ENCODE measurements around the gene TPCN2. TPM values are rescaled to one million over a fixed set of nuclear protein-coding genes. Genes with fewer than 3 reads are reported as not detected.
A peak's percentile ranks its signal among the peaks of the same experiment; 100 is the strongest.

The TPCN2 gene
- total and polyA plus RNA-seq, 4 experiments from 2014 or later: 6.6 to 23.0 (median 14.8) TPM

DNA sequence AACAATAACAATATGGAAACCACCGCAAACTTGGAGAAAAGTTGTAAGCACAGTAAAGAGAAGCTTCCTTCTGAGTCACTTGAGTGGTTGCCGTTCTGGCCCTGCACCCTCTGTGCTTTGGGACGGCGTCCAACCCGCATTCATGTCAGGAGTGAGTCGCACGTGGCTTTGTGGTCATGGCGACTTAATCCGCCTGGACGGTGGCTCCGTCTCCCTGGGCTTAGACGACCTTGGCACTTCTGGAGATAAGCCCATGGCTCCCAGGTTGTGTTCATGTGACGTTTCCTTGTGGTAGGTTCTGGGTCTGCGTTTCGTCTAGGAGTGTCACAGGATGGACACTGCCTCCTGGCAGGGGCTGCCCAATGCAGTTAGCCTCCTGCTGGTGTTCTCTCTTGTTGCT lies 40.5 kb downstream of the TPCN2 start:
- H3K4me3 ChIP-seq (ENCODE audit: low read length in 2 of 2): no peak overlapping the region
- H3K4me1 ChIP-seq (ENCODE audit: insufficient read depth, low read length): no peaks in the 10 kb centered on the region
- H3K36me3 Mint-ChIP-seq: peaks cover 22% of the 10 kb centered on the region in 2 donors
- no peaks in the 10 kb centered on the region for H3K9me3 ChIP-seq (ENCODE audit: control insufficient read depth in 1 of 2, low read length in 2 of 2)
- H3K27me3 Mint-ChIP-seq: no peaks in the 10 kb centered on the region
- H3K27ac Mint-ChIP-seq: no peak overlapping the region
- H3K4me3 Mint-ChIP-seq: no peak overlapping the region
- intact Hi-C loops (cut with micrococcal nuclease): loop anchor here (5.0 kb wide), 1 partner anchor 187 kb away; the partner anchor contains the start of genes IGHMBP2 and MRPL21
- CTCF ChIA-PET (ENCODE audit: partially characterized antibody): interaction anchor here (0.6 to 2.1 kb wide), 4 partner anchors 12 to 505 kb away, joined by 3 to 7 read pairs (median 4); no protein-coding TSS in a partner anchor
- POLR2A ChIA-PET (ENCODE audit: partially characterized antibody): no interaction called here
- no peaks in the 10 kb centered on the region for H3K9me3 Mint-ChIP-seq
- no peak for DNase-seq
- peaks cover 5% of the 10 kb centered on the region for H3K36me3 ChIP-seq (ENCODE audit: insufficient read depth, low read length)
- peaks cover 3 to 6% (median 5%) of the 10 kb centered on the region in 4 donors for H3K4me1 Mint-ChIP-seq
- H3K27me3 ChIP-seq (ENCODE audit: insufficient read depth, low read length): no peaks in the 10 kb centered on the region
- H3K27ac ChIP-seq (ENCODE audit: low read depth, low read length): no peak overlapping the region

DNA sequence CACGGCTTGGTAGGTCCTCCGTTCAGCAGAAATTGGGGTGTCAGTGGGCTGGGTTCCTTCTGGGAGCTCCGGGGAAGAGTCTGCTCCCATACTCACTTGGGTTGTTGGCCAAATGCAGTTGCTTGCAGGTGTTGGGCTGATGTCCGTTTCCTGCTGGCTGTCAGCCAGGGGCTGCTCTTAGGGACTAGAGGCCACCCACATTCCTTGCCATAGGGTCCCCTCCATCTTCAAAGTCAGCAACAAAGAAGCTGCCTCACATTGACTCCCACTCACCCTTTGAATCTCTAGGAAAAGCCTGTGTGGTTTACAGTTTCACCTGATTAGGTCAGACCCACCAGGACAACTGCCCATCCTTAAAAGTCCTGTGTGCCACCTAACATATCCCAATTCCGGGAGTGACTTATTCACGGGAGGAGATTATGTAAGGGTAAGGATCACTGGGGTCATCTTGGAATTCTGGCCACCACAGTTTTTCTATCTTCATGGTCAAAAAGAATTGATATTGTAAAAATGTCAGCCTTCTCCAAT lies 43.0 kb downstream of the TPCN2 start:
- Histone ChIP-seq H3K4me1 (ENCODE audit: insufficient read depth, low read length) (no peaks in the 10 kb centered on the region), H3K4me3 (ENCODE audit: low read length in 2 of 2) (no peak overlapping the region), H3K36me3 (ENCODE audit: insufficient read depth, low read length) (peaks cover 5% of the 10 kb centered on the region), H3K9me3 (ENCODE audit: control insufficient read depth in 1 of 2, low read length in 2 of 2) (no peaks in the 10 kb centered on the region), H3K27ac (ENCODE audit: low read depth, low read length) (no peak overlapping the region), H3K27me3 (ENCODE audit: insufficient read depth, low read length) (no peaks in the 10 kb centered on the region)
- no peak overlapping the region for H3K27ac Mint-ChIP-seq
- H3K4me3 Mint-ChIP-seq: no peak overlapping the region
- ChIA-PET CTCF (ENCODE audit: partially characterized antibody) (no interaction called here), POLR2A (ENCODE audit: partially characterized antibody) (no interaction called here)
- no peaks in the 10 kb centered on the region for H3K27me3 Mint-ChIP-seq
- intact Hi-C loops (cut with micrococcal nuclease): no loop called here
- DNase-seq: no peak
- H3K36me3 Mint-ChIP-seq: peaks cover 16 to 22% of the 10 kb centered on the region in 2 donors
- H3K9me3 Mint-ChIP-seq: no peaks in the 10 kb centered on the region
- H3K4me1 Mint-ChIP-seq: peaks cover 3 to 6% (median 5%) of the 10 kb centered on the region in 4 donors

DNA sequence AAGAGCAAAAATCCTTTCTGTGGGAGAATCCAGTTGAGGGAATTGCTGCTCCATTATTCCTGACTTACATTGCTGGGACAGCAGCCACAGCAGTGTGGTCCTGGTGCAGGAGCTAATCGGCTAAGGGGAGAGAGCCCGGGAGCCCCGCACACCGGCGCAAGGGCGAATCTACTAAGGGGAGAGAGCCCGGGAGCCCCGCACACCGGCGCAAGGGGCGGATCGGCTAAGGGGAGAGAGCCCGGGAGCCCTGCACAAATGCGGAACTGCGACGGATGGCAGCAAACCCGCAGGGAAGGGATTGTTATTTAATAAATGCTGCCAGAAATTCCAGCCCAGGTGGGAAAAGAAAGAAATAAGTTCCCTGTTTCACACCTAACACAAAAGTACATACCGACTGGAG lies 43.5 kb downstream of the TPCN2 start:
- CTCF ChIA-PET (ENCODE audit: partially characterized antibody): no interaction called here
- no peaks in the 10 kb centered on the region for H3K27me3 Mint-ChIP-seq

DNA sequence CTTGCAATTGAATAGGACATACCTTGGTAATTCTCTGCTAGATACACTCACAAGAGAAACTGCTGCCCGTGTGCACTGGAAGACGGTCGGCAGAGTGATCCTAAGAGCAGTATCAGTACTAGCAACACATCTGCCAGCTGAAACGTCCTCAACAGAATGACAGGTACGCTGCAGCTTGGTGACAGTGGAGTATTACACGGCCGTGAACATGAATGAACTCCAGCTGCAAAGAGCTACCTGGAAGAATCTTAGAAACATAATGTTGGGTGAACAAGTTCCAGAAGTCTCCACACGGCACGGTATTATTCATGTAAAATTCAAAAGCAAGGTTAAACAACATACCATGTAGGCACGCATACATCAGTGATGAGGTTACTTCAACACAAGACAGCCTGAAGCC lies 44.4 kb downstream of the TPCN2 start:
- POLR2A ChIA-PET (ENCODE audit: partially characterized antibody): no interaction called here
- Histone ChIP-seq H3K4me1 (ENCODE audit: insufficient read depth, low read length) (no peaks in the 10 kb centered on the region), H3K36me3 (ENCODE audit: insufficient read depth, low read length) (peaks cover 5% of the 10 kb centered on the region), H3K27ac (ENCODE audit: low read depth, low read length) (no peak overlapping the region), H3K4me3 (ENCODE audit: low read length in 2 of 2) (no peak overlapping the region), H3K9me3 (ENCODE audit: control insufficient read depth in 1 of 2, low read length in 2 of 2) (no peaks in the 10 kb centered on the region), H3K27me3 (ENCODE audit: insufficient read depth, low read length) (no peaks in the 10 kb centered on the region)
- Mint-ChIP-seq H3K4me3 (no peak overlapping the region), H3K27ac (no peak overlapping the region), H3K9me3 (no peaks in the 10 kb centered on the region), H3K36me3 (peaks cover 12 to 21% of the 10 kb centered on the region in 2 donors), H3K4me1 (peaks cover 3 to 6% (median 5%) of the 10 kb centered on the region in 4 donors), H3K27me3 (no peaks in the 10 kb centered on the region)
- intact Hi-C loops (cut with micrococcal nuclease): no loop called here
- CTCF ChIA-PET (ENCODE audit: partially characterized antibody): no interaction called here
- no peak for DNase-seq

More for the DNA sequence above, 43.5 kb downstream of the TPCN2 start:
- no peak for DNase-seq
- peaks cover 15 to 22% of the 10 kb centered on the region in 2 donors for H3K36me3 Mint-ChIP-seq
- no peaks in the 10 kb centered on the region for H3K9me3 Mint-ChIP-seq
- no peaks in the 10 kb centered on the region for H3K9me3 ChIP-seq (ENCODE audit: control insufficient read depth in 1 of 2, low read length in 2 of 2)
- no peak overlapping the region for H3K4me3 ChIP-seq (ENCODE audit: low read length in 2 of 2)
- peaks cover 5% of the 10 kb centered on the region for H3K36me3 ChIP-seq (ENCODE audit: insufficient read depth, low read length)
- no peak overlapping the region for H3K4me3 Mint-ChIP-seq
- POLR2A ChIA-PET (ENCODE audit: partially characterized antibody): no interaction called here
- intact Hi-C loops (cut with micrococcal nuclease): no loop called here
- H3K4me1 ChIP-seq (ENCODE audit: insufficient read depth, low read length): no peaks in the 10 kb centered on the region
- H3K27ac ChIP-seq (ENCODE audit: low read depth, low read length): no peak overlapping the region
- no peak overlapping the region for H3K27ac Mint-ChIP-seq
- H3K4me1 Mint-ChIP-seq: peaks cover 3 to 6% (median 5%) of the 10 kb centered on the region in 4 donors
- H3K27me3 ChIP-seq (ENCODE audit: insufficient read depth, low read length): no peaks in the 10 kb centered on the region

DNA sequence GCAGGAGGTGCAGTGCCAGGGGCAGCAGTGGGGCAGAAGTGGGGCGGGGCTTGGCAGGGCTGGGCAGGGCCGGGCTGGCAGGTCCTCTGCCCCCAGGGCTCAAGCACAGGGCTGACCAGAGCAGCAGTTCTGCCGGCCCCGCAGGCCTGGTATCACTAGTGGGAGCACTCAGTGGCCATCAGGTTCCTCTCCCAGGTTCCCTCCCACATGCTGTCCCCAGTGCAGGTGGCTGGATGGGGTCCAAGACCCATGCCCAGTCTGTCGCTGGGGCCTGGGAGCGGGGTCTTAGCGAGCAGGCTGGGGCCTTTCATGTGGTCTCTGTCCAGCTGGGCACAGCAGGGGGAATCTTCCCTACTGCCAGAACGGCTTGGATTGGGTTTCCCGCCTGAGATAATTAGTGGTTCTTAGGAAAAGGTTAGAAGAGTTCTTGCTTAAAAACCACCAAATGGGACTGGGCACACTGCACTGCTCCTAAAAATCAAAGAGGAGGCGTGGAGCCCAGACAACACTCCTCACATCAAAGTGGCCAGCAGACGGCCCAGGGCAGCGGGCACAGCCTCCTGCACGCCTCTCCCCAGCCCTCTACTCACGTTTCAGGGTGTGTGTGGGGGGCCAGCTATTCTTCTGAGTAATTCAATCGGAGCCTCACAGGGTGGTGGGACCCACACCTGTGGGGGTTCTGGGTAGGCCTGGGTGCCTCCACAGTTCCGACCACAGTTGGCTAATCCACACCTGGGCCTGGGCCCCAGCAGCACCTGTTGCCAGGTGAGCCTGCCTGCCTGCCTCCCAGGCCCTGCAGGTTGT lies 45.6 kb downstream of the TPCN2 start:
- intact Hi-C loops (cut with micrococcal nuclease): no loop called here
- peaks cover 0 to 2% of the 10 kb centered on the region in 2 donors for H3K27me3 Mint-ChIP-seq
- Histone ChIP-seq H3K4me1 (ENCODE audit: insufficient read depth, low read length) (no peaks in the 10 kb centered on the region), H3K9me3 (ENCODE audit: control insufficient read depth in 1 of 2, low read length in 2 of 2) (no peaks in the 10 kb centered on the region), H3K36me3 (ENCODE audit: insufficient read depth, low read length) (peaks cover 5% of the 10 kb centered on the region), H3K27ac (ENCODE audit: low read depth, low read length) (no peak overlapping the region), H3K4me3 (ENCODE audit: low read length in 2 of 2) (no peak overlapping the region), H3K27me3 (ENCODE audit: insufficient read depth, low read length) (no peaks in the 10 kb centered on the region)
- ChIA-PET POLR2A (ENCODE audit: partially characterized antibody) (no interaction called here), CTCF (ENCODE audit: partially characterized antibody) (no interaction called here)
- no peak for DNase-seq
- peak overlapping the region in 2 of 7 donors; percentile 13 to 53 for H3K27ac Mint-ChIP-seq
- H3K9me3 Mint-ChIP-seq: no peaks in the 10 kb centered on the region
- H3K4me3 Mint-ChIP-seq: no peak overlapping the region
- peaks cover 7 to 15% of the 10 kb centered on the region in 2 donors for H3K36me3 Mint-ChIP-seq
- H3K4me1 Mint-ChIP-seq: peaks cover 0 to 4% (median 3%) of the 10 kb centered on the region in 4 donors

DNA sequence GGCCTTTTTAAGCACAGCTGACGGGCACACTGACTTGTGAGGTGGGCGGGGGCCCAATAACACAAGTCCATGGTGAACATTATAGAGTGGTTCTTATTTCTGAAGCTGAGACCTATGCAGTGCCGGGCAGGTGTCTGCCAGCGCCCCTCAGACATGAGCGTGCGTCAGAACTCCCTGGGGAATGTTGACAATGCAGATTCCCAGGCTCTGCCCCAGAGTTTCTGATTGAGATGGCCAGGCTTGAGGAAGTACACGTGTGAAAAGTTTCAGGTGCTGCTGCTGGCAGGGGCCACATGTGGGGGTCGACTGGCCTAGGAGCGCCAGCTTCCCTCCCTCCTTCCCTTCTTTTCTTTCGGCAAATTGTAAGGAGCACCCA lies 46.2 kb downstream of the TPCN2 start:
- H3K9me3 ChIP-seq (ENCODE audit: control insufficient read depth in 1 of 2, low read length in 2 of 2): no peaks in the 10 kb centered on the region
- H3K27me3 ChIP-seq (ENCODE audit: insufficient read depth, low read length): no peaks in the 10 kb centered on the region
- peaks cover 4 to 12% of the 10 kb centered on the region in 2 donors for H3K36me3 Mint-ChIP-seq
- no peak for DNase-seq
- H3K27ac ChIP-seq (ENCODE audit: low read depth, low read length): no peak overlapping the region
- ChIA-PET CTCF (ENCODE audit: partially characterized antibody) (no interaction called here), POLR2A (ENCODE audit: partially characterized antibody) (no interaction called here)
- H3K4me1 Mint-ChIP-seq: peaks cover 0 to 8% (median 2%) of the 10 kb centered on the region in 4 donors
- H3K27me3 Mint-ChIP-seq: peaks cover 0 to 3% of the 10 kb centered on the region in 2 donors
- no peaks in the 10 kb centered on the region for H3K4me1 ChIP-seq (ENCODE audit: insufficient read depth, low read length)
- no peak overlapping the region for H3K4me3 ChIP-seq (ENCODE audit: low read length in 2 of 2)
- intact Hi-C loops (cut with micrococcal nuclease): no loop called here
- no peak overlapping the region for H3K4me3 Mint-ChIP-seq
- H3K36me3 ChIP-seq (ENCODE audit: insufficient read depth, low read length): peaks cover 5% of the 10 kb centered on the region
- H3K9me3 Mint-ChIP-seq: no peaks in the 10 kb centered on the region
- H3K27ac Mint-ChIP-seq: no peak overlapping the region

DNA sequence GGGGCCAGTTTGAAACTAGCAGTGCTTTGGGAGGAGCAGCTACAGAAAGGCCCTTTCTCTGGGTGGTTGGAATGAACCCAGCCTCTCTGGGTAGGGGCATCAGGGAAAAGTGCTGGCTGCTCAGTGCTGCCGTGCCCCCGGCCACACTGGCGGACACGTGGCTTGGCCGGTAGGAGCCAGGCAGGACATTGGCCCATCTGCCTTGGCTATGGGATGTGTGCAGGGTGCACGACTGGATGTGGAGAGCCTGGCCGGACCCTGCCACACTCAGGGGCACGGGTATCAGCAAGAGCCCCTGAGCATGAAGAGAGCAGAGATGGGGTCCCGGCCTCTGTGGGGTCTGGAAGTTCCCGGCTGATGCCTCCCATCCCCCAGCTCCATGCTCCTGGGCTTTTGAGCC lies 46.6 kb downstream of the TPCN2 start:
- peaks cover 1 to 9% of the 10 kb centered on the region in 2 donors for H3K36me3 Mint-ChIP-seq
- Histone ChIP-seq H3K4me1 (ENCODE audit: insufficient read depth, low read length) (no peaks in the 10 kb centered on the region), H3K4me3 (ENCODE audit: low read length in 2 of 2) (no peak overlapping the region), H3K9me3 (ENCODE audit: control insufficient read depth in 1 of 2, low read length in 2 of 2) (no peaks in the 10 kb centered on the region), H3K27ac (ENCODE audit: low read depth, low read length) (no peak overlapping the region), H3K27me3 (ENCODE audit: insufficient read depth, low read length) (no peaks in the 10 kb centered on the region), H3K36me3 (ENCODE audit: insufficient read depth, low read length) (peaks cover under 1% of the 10 kb centered on the region)
- no peak overlapping the region for H3K27ac Mint-ChIP-seq
- peaks cover 0 to 8% (median 2%) of the 10 kb centered on the region in 4 donors for H3K4me1 Mint-ChIP-seq
- POLR2A ChIA-PET (ENCODE audit: partially characterized antibody): no interaction called here
- CTCF ChIA-PET (ENCODE audit: partially characterized antibody): no interaction called here
- peaks cover 1 to 3% of the 10 kb centered on the region in 2 donors for H3K27me3 Mint-ChIP-seq
- no peak for DNase-seq
- no peaks in the 10 kb centered on the region for H3K9me3 Mint-ChIP-seq
- H3K4me3 Mint-ChIP-seq: no peak overlapping the region
- intact Hi-C loops (cut with micrococcal nuclease): no loop called here

Data from CD4-positive, alpha-beta memory T cell (primary cell).